Testis (tissue), 2 donors: ENCODE data around the gene FXYD3.

Experiments
- POLR2A ChIP-seq: fragments of 450-650 bp; IDR thresholded peaks from one replicate; pipeline ENCODE4 v1.6.1; 2017; ENCODE audit warnings: antibody characterized with exemption, mild to moderate bottlenecking, moderate library complexity
- TF ChIP-seq, protein P1 (sequence below), 3 experiments: fragments of 450-650 bp in 2 of 3; fragments of 200-600 bp in 1 of 3; sonication (generic) in 1 of 3; IDR thresholded peaks; one replicate each; pipeline ENCODE4 v1.5.1; 2016 to 2019; ENCODE audit warnings: antibody characterized with exemption in 3 of 3, mild to moderate bottlenecking in 2 of 3, moderate library complexity in 1 of 3

DNA sequence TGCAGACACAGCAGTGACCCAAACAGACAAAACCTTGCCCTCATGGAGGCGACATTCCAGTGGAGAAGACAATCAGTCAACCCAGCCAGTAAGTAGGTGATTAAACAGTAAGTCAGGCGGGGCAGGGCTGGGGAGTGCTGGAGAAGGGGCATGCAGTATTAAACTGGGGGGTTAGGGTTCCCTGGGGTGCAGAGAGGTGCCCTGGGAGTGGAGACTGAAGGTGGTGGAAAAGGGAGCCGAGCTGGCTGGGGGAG, 31.2 kb upstream of the FXYD3 start:
- TF ChIP-seq, protein P1, sequence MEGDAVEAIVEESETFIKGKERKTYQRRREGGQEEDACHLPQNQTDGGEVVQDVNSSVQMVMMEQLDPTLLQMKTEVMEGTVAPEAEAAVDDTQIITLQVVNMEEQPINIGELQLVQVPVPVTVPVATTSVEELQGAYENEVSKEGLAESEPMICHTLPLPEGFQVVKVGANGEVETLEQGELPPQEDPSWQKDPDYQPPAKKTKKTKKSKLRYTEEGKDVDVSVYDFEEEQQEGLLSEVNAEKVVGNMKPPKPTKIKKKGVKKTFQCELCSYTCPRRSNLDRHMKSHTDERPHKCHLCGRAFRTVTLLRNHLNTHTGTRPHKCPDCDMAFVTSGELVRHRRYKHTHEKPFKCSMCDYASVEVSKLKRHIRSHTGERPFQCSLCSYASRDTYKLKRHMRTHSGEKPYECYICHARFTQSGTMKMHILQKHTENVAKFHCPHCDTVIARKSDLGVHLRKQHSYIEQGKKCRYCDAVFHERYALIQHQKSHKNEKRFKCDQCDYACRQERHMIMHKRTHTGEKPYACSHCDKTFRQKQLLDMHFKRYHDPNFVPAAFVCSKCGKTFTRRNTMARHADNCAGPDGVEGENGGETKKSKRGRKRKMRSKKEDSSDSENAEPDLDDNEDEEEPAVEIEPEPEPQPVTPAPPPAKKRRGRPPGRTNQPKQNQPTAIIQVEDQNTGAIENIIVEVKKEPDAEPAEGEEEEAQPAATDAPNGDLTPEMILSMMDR (IDR thresholded peaks at IDR 0.05), result no peak
- TF ChIP-seq POLR2A, result no peak
